Astrocyte (in vitro differentiated cells and primary cell): ENCODE data around the gene ATCAY. TPM values are rescaled to one million over a fixed set of nuclear protein-coding genes. Genes with fewer than 3 reads are reported as not detected.
A peak's percentile ranks its signal among the peaks of the same experiment; 100 is the strongest.

Experiments
- DNase-seq: peaks from one replicate; pipeline ENCODE4 v3.0.0-alpha.2; 2010; ENCODE audit warnings: low read depth
- FAIRE-seq: peaks from 2 replicates; lab custom pipeline; 2011; peaks lifted over from hg19 to GRCh38; lab: Jason Lieb, UNC
- H2AFZ ChIP-seq: 2 replicates; pipeline ENCODE4 v1.6.0; 2012; ENCODE audit warnings: low read depth, low read length, inconsistent platforms
- H3K27ac ChIP-seq: 2 replicates; pipeline ENCODE4 v1.5.1; 2011; ENCODE audit warnings: low read depth, low read length, inconsistent platforms
- H3K27me3 ChIP-seq: 2 replicates; pipeline ENCODE4 v1.6.0; 2011; ENCODE audit warnings: low read length, inconsistent platforms; ENCODE audit not compliant: insufficient read depth
- H3K36me3 ChIP-seq: 2 replicates; pipeline ENCODE4 v1.5.1; 2011; ENCODE audit warnings: low read length, inconsistent platforms; ENCODE audit not compliant: insufficient read depth
- H3K4me1 ChIP-seq: 2 replicates; pipeline ENCODE4 v1.5.1; 2011; ENCODE audit warnings: low read length, inconsistent platforms; ENCODE audit not compliant: insufficient read depth
- H3K4me2 ChIP-seq: 2 replicates; pipeline ENCODE4 v1.6.0; 2012; ENCODE audit warnings: low read length, inconsistent platforms
- H3K4me3 ChIP-seq: 2 replicates; pipeline ENCODE4 v1.5.1; 2011; ENCODE audit warnings: low read depth, mild to moderate bottlenecking, low read length, inconsistent platforms; ENCODE audit not compliant: insufficient read depth
- H3K79me2 ChIP-seq: 2 replicates; pipeline ENCODE4 v1.6.0; 2012; ENCODE audit warnings: mild to moderate bottlenecking, low read length, inconsistent platforms; ENCODE audit not compliant: insufficient read depth
- H3K9ac ChIP-seq: 2 replicates; pipeline ENCODE4 v1.6.0; 2012; ENCODE audit warnings: mild to moderate bottlenecking, low read length, inconsistent platforms
- H3K9me3 ChIP-seq: 2 replicates; pipeline ENCODE4 v1.5.1; 2012; ENCODE audit warnings: low read depth, mild to moderate bottlenecking, low read length, inconsistent platforms; ENCODE audit not compliant: insufficient read depth
- H4K20me1 ChIP-seq: 2 replicates; pipeline ENCODE4 v1.6.0; 2012; ENCODE audit warnings: low read length, inconsistent platforms; ENCODE audit not compliant: insufficient read depth
- H3K27ac Mint-ChIP-seq: one replicate; pipeline ENCODE4 v1.8.0; 2021; ENCODE audit warnings: mild to moderate bottlenecking, mixed read lengths; ENCODE audit not compliant: unreplicated experiment
- H3K27me3 Mint-ChIP-seq: one replicate; pipeline ENCODE4 v1.8.0; 2021; ENCODE audit warnings: low read depth, mixed read lengths; ENCODE audit not compliant: unreplicated experiment
- H3K36me3 Mint-ChIP-seq: one replicate; pipeline ENCODE4 v1.8.0; 2021; ENCODE audit warnings: low read depth, mixed read lengths; ENCODE audit not compliant: unreplicated experiment
- H3K4me1 Mint-ChIP-seq: one replicate; pipeline ENCODE4 v1.8.0; 2021; ENCODE audit warnings: low read depth, mixed read lengths; ENCODE audit not compliant: unreplicated experiment
- H3K4me3 Mint-ChIP-seq: one replicate; pipeline ENCODE4 v1.8.0; 2021; ENCODE audit warnings: mild to moderate bottlenecking, moderate library complexity, mixed read lengths; ENCODE audit not compliant: unreplicated experiment
- H3K9me3 Mint-ChIP-seq: one replicate; pipeline ENCODE4 v1.8.0; 2021; ENCODE audit warnings: mild to moderate bottlenecking, mixed read lengths; ENCODE audit not compliant: unreplicated experiment
- CTCF ChIP-seq: IDR thresholded peaks from 2 replicates; pipeline ENCODE4 v1.5.1; 2011; ENCODE audit warnings: low read depth, mild to moderate bottlenecking, inconsistent platforms, low read length, moderate library complexity; ENCODE audit not compliant: insufficient read depth
- EZH2 ChIP-seq: IDR thresholded peaks from 2 replicates; pipeline ENCODE4 v1.6.1; 2012; ENCODE audit warnings: mild to moderate bottlenecking, low read length, inconsistent platforms; ENCODE audit not compliant: insufficient read depth
- total RNA-seq: library from RNA; stranded (reverse); gene quantifications from 2 replicates; pipeline ENCODE4 v1.2.1, GENCODE V29; 2021

Gene ATCAY
- total RNA-seq, 1 donor from 2014 or later, result 6.5 TPM

DNA sequence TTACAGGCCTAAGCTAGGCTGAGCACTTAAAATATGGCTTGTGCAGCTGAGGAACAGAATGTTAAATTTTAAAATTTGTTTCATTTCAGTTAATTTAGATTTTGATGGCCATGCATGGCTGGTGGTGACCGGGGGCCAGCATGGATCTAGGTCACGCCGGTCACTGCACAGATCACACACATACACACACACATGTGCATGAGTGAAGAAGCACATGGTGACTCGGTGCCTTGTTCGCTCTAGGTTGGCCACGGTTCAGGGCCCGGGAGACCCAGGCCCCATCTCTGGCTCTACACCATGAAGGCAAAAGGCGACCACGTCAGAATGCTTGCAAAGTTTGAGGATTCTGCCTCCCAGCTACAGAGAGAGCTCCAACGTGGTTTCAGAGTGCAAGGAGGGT lies 39.7 kb upstream of the ATCAY start:
- Mint-ChIP-seq H3K9me3 (peaks cover 9% of the 10 kb centered on the region), H3K27ac (no peak overlapping the region), H3K36me3 (peaks cover 2% of the 10 kb centered on the region), H3K4me1 (peaks cover 2% of the 10 kb centered on the region), H3K4me3 (no peak overlapping the region), H3K27me3 (peaks cover 31% of the 10 kb centered on the region)
- Histone ChIP-seq H3K4me1 (no peaks in the 10 kb centered on the region), H3K27me3 (peaks cover 6% of the 10 kb centered on the region), H3K9me3 (peaks cover 10% of the 10 kb centered on the region), H3K36me3 (no peaks in the 10 kb centered on the region), H3K4me3 (no peak overlapping the region), H3K4me2 (no peak overlapping the region), H3K27ac (no peak overlapping the region), H3K79me2 (no peaks in the 10 kb centered on the region), H3K9ac (no peak overlapping the region), H2AFZ (no peak overlapping the region), H4K20me1 (no peaks in the 10 kb centered on the region)
- DNase-seq, result no peak
- FAIRE-seq, result no peak
- TF ChIP-seq CTCF (no peak), EZH2 (no peak)

DNA sequence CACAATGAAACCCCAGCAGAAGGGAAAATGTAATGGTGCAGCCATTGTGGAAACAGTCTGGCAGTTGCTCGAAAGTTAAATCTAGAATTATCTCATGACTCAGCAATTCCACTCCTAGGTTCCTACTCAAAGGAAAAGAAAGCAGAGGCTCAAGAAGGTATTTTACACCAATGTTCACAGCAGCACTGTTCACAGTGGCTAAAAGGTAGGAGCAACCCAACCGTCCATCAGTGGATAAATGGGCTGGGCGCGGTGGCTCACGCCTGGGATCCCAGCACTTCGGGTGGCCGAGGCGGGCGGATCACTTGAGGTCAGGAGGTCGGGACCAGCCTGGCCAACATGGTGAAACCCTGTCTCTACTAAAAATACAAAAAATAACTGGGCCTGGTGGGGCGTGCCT lies 37.5 kb upstream of the ATCAY start:
- no peak overlapping the region for H3K4me3 Mint-ChIP-seq
- Histone ChIP-seq H3K27ac (no peak overlapping the region), H3K4me2 (no peak overlapping the region), H3K79me2 (no peaks in the 10 kb centered on the region), H3K36me3 (no peaks in the 10 kb centered on the region), H3K4me1 (no peaks in the 10 kb centered on the region), H2AFZ (no peak overlapping the region), H3K9ac (no peak overlapping the region), H3K4me3 (no peak overlapping the region), H3K27me3 (peaks cover 9% of the 10 kb centered on the region), H4K20me1 (no peaks in the 10 kb centered on the region), H3K9me3 (peaks cover 2% of the 10 kb centered on the region)
- H3K27me3 Mint-ChIP-seq, result peaks cover 26% of the 10 kb centered on the region
- TF ChIP-seq CTCF (no peak), EZH2 (no peak)
- H3K27ac Mint-ChIP-seq, result no peak overlapping the region
- H3K9me3 Mint-ChIP-seq, result peaks cover 5% of the 10 kb centered on the region
- FAIRE-seq, result no peak
- H3K36me3 Mint-ChIP-seq, result no peaks in the 10 kb centered on the region
- H3K4me1 Mint-ChIP-seq, result peaks cover 2% of the 10 kb centered on the region
- no peak for DNase-seq

DNA sequence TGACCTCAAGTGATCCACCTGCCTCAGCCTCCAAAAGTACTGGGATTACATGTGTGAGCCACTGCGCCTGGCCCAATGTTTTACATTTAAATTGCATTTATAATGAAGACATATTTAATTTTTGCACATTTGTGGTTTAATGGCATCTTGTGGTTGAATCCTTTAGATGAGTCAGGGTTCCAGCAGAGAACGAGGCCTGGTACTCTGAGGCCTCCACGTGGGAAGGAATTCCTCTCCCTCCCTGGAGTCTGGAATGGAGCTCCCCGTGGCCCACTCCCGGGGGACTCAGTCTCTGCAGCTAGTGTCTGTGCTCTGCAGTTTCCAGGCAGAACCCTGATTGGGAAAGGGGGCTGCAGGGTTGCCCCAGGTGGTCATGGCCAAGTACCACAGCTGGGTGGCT lies 35.9 kb upstream of the ATCAY start:
- Mint-ChIP-seq H3K9me3 (no peaks in the 10 kb centered on the region), H3K4me1 (peaks cover 2% of the 10 kb centered on the region), H3K27me3 (peaks cover 18% of the 10 kb centered on the region), H3K27ac (no peak overlapping the region), H3K36me3 (no peaks in the 10 kb centered on the region), H3K4me3 (no peak overlapping the region)
- H4K20me1 ChIP-seq, result no peaks in the 10 kb centered on the region
- no peaks in the 10 kb centered on the region for H3K9me3 ChIP-seq
- no peak for TF ChIP-seq EZH2
- TF ChIP-seq CTCF, result no peak
- H3K27ac ChIP-seq, result no peak overlapping the region
- no peaks in the 10 kb centered on the region for H3K79me2 ChIP-seq
- FAIRE-seq (no peak), DNase-seq (peak; percentile 76)
- H2AFZ ChIP-seq, result no peak overlapping the region
- no peaks in the 10 kb centered on the region for H3K4me1 ChIP-seq
- H3K36me3 ChIP-seq, result no peaks in the 10 kb centered on the region
- H3K4me3 ChIP-seq, result no peak overlapping the region
- H3K4me2 ChIP-seq, result no peak overlapping the region
- peaks cover 9% of the 10 kb centered on the region for H3K27me3 ChIP-seq
- H3K9ac ChIP-seq, result no peak overlapping the region
